ENCODE data around the gene FBXW8.

The FBXW8 gene

DNA sequence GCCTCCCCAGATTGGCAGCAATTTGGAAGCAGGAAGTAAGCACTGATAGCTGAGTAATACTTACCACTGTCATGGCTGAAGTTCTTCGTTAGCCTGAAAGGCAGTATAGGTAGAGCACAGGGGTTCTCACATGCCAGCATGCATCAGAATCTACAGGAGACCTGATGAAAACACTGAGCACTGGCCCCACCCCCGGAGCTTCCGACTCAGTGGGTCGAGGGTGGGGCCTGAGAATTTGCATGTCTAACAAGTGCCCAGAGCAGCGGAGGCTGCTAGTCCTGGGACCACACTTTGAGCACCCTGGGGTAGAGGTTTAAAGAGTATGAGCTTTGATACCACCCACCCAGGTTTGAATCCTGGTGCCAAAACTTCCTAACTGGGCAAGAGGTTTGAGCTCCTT lies 89.6 kb downstream of the FBXW8 start:
- DNase-seq: no peak

DNA sequence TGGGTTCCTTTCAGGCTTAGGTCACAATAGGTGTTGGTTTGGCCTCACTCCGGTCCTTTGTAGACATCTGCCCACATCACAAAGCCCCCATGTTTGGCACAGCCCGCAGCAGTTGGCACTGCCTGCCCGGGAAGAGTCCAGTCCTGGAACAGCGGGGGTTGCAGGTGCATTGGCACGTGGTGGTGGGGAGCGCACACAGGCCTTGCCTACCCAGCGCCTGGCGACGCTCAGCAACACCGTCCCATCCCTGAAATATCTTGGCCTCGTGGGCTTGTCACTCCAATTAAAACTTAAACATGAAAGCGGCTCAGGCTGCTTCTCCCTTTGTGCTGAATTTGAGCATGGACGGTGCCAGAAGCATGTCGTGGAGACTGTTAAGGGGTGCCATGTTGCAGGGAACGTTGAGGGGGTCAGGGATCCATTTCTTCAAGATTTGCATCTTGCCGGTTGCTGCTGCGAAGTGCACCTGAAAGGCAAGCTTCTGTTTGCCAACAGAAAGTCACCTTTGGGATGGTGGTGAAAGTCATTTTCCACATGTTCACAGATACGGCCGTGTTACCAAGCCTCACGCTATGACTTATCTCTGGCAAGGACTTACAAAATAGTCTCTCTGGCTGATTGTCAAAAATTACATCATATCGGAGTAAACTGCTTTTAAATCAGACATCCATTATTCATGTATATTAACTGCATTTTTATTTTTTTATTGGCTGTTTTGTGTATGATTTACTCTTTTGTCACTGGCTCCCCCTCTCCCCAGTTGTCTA lies 91.5 kb downstream of the FBXW8 start:
- DNase-seq: no peak

GRCh38 chr12:117003883-117004404 lies 93.2 kb downstream of the FBXW8 start:
- no peak for DNase-seq

DNA sequence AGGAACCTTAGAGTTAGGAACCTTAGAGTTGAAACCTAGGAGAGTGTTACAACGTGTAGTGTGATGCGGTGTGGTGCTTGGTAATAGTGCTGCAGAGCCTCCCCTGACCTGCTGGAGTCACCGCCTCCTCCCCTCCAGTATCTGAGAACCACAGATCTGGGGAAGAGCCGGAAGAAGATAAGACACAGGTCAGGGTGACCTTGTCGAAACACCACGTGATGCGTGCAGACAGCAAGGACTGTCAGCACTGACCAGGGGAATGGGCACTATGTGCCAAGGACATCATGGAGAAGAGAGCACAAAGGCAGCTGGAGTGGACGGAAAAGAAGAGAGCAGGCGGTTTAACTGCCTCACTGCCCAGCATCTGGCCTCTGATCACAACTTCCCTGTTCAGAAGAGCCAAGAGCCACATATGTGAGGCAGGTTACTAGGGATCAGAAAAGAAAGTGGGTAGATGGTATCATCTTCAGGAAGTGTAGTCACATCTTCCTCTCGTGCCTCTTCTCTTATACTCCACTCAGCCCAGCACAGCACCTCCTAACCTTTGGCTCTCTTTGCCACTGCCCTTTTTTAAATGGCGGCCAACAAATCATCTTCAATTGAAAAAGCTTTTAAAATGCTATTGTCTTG lies 94.8 kb downstream of the FBXW8 start:
- DNase-seq: no peak

- no peak for DNase-seq
Measured at GRCh38 chr12:117006333-117006732, 95.6 kb downstream of the FBXW8 start.

DNA sequence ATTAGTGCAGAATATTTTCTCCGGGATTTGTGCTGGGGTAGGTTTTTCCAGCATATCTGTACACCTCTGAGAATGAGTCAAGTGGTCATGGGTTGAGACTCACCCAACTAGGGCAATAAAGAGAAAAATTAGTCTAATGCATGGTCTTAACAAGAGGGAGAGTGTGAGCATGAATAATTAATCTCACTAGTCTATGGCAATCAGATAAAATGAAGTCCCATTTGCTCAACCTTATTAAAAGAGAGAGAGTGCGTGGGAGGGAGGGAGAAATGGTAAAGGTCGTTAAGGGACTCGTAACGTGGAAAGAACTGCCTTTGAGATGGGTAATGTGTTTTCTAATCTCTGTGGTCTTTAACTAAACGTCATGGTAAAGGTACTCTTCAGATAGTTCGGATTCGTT lies 96.8 kb downstream of the FBXW8 start:
- DNase-seq: no peak

DNA sequence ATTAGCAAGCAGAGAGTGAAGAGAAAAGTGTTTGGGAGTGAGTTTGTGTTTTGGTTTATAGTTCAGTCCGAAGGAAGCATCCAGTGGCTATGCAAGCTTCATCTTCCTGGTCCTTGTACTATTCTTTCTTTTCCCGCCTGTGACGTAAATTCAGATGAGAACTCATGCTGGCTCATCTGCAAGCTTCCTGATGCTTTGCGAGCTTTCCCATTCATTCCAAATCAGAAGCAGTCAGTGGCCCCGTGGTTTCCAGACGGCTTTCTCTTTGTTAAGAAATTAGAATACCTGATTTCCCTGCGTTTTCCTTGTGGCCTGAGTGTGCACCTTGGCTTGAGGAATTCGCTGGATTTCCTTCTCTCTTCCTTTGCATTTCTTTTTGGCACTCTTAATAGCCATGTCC lies 99.0 kb downstream of the FBXW8 start:
- no peak for DNase-seq

GRCh38 chr12:117010693-117011451 lies 100.1 kb downstream of the FBXW8 start:
- DNase-seq: no peak

GRCh38 chr12:117011988-117012805 lies 101.4 kb downstream of the FBXW8 start:
- DNase-seq: no peak

GRCh38 chr12:117013726-117014125 lies 103.0 kb downstream of the FBXW8 start:
- DNase-seq: no peak

GRCh38 chr12:117014342-117014887 lies 103.7 kb downstream of the FBXW8 start:
- no peak for DNase-seq

DNA sequence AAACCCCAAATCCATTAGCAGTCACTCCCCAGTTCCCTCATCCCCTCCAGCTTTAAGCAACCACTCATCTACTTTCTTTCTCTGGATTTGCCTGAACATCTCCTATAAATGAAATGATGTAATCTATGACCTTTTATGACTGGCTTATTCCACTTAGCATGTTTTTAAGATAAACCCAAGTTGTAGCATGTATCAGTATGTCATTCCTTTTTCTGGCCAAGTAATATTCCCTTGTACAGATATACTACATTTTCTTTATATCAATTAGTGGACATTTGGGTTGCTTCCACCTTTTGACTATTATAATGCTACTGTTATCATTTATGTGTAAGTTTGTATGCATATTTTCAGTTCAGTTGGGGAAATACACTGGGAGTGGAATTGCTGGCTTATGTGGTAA lies 105.1 kb downstream of the FBXW8 start:
- DNase-seq: no peak

DNA sequence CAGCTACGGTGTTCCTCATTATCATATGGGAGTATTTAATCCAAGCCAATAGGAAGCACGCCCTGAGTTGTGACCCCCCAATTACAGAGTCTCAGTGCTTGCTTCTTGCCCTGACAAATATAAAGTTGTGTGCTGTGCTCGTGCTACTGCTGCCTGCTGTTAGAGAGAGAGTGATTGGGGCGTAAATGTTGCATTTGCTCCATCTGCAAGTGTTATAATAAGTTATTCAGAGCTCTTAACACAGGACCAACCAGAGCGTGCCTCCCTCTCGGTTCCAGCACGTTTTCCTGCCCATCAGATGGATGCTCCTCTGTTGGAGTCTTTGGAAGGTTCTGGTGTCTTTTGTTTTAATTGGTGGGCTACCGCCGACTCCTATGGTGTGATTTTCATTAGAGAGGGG lies 107.1 kb downstream of the FBXW8 start:
- no peak for DNase-seq

DNA sequence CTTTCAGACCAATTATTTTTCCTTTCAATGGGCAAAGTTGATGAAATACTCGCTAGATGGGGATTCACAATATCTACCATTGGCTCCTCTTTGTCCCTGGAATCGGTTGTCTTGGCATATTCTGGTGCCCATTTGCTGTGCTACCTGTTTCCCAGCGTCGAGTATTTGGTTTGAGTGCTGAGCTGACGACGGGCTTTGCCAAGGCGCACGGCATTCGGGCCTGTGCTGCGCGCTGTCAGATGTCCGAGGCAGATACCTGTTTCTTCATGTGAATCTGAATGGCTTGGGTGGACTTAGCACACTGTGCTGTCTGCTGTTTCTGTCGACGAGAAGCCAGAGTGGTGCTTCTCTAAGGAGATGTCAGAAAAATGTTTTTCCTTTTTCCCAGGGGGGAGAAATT lies 107.5 kb downstream of the FBXW8 start:
- DNase-seq: no peak

- DNase-seq: no peak
Measured at GRCh38 chr12:117018685-117019084, 107.9 kb downstream of the FBXW8 start.

DNA sequence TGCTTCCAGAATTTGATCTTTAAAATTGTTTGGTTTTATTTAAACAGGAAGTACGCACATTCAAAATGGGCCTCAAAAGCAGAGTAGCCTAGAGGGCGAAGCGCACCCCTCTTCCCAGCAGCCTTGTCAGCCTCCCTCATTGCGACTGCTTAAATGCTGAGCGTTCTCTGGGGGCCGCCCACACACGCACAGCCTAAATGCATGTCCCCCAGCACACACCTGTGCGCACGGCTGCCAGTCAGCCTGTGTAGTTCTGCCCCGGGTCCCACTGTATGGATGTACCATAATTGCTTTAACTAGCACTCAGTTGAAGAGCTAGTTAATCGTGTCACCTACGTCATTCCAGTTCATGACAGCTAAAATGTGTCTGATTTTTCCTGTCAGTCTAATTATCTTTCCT lies 109.1 kb downstream of the FBXW8 start:
- no peak for DNase-seq

DNA sequence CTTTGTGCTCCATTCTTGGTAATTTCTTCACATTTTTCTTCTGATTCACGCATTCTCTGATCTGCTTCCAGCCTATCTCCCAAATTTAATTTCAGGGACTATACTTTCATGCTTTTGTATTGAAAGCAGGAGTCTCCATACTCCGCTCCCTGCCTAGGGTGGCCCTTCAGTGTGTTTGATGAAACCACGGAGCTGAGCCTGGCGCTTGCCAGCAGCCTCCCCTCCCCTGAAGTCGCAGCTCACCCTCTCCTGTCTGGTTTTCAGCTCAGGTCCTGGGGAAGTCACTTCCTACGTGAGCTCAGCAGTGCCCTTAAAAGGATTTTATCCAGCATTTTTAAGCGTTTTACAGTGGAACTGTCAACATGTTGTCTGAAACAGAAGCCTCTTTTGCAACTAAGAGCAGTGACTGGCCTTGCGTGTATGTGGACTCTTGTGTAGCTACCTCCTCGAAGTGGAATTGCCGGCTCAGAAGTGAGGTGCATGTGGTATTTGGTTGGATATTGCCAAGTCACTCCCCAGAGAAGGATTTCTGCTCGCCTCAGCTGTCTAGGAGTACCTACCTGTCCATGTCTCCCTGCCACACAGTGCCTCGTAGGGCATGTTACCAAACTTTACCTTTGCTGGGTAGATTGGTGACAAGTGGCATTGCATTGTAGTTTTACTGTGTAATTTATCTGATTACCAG lies 109.9 kb downstream of the FBXW8 start:
- no peak for DNase-seq

DNA sequence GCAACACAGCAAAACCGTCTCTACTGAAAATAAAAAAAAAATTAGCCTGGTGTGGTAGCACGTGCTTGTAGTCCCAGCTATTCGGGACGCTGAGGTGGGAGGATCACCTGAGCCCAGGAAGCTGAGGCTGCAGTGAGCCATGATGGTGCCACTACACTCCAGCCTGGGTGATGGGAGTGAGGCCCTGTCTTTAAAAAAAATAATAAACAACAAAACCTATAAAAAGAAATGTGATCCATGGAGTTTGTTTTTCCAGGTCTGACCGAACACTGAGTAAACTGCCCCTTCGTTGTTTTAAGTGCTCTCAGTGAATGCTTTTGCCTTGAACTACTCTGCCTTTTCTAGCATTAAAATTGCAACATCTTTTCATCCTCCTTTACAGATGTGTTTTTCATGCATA lies 111.7 kb downstream of the FBXW8 start:
- DNase-seq: no peak

- DNase-seq: no peak
Measured at GRCh38 chr12:117023998-117024960, 113.5 kb downstream of the FBXW8 start.

DNA sequence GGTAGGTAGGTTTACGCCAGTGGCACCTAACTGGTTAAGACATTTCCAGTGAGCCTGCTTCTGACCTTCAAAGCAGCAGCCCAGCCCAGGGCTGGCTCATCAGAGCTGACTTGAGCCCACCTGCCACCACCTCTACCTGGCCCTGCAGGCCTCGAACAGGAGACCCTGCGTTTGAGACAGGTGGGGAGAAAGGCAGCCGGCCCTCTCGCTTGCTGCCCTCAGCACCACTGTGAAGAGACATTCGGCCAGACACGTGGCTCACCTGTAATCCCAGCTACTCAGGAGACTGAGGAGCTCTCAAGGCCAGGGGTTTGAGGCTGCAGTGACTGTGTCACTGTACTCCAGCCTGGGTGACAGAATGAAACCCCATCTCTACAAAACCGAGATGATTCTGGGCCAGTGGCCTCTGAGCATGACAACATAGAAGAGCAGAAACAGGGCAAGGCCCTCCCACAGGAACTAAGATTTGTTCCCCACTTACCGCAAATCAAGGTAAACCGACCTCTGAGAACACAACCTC lies 114.3 kb downstream of the FBXW8 start:
- DNase-seq: no peak
